GM13976 (cell line): ENCODE data around the gene PLA2G4B.

Experiments
- DNase-seq: peaks from one replicate; pipeline ENCODE4 v3.0.0; 2012; ENCODE audit warnings: low spot score
- in situ Hi-C: fragments of 300-500 bp; cut with MboI; formaldehyde crosslinking; loops from one replicate; pipeline ENCODE4 v1.12.0; 2022; ENCODE audit warnings: low sequenced_read_pairs, mixed read lengths, inconsistent platforms; ENCODE audit not compliant: unreplicated experiment
- TF ChIP-seq, protein P1 (sequence below): IDR thresholded peaks from 2 replicates; pipeline ENCODE4 v1.5.1; 2012; ENCODE audit warnings: borderline replicate concordance, mild to moderate bottlenecking; ENCODE audit not compliant: insufficient read depth; ENCODE audit errors: extremely low read depth, missing control alignments, control extremely low read depth

PLA2G4B gene

DNA sequence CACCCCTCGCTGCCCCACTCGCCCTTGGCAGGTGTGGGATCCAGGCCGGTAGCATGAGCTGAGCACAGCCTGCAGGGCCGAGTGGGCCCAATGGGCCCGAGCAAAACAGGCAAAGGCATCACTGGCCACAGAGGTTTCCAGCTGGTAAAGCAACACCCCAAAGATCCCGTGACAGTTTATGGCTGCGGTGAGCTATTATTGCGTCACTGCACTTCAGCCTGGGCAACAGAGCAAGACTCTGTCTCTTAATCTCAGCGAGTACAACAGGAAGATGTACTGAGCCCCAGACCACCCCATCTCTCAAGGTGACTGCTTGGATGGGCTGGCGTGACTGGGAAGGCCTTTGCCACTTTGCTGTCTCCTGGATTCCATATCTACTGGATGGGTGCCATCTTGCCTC is 6.4 kb upstream of the PLA2G4B start:
- no peak for DNase-seq
- TF ChIP-seq, protein P1, sequence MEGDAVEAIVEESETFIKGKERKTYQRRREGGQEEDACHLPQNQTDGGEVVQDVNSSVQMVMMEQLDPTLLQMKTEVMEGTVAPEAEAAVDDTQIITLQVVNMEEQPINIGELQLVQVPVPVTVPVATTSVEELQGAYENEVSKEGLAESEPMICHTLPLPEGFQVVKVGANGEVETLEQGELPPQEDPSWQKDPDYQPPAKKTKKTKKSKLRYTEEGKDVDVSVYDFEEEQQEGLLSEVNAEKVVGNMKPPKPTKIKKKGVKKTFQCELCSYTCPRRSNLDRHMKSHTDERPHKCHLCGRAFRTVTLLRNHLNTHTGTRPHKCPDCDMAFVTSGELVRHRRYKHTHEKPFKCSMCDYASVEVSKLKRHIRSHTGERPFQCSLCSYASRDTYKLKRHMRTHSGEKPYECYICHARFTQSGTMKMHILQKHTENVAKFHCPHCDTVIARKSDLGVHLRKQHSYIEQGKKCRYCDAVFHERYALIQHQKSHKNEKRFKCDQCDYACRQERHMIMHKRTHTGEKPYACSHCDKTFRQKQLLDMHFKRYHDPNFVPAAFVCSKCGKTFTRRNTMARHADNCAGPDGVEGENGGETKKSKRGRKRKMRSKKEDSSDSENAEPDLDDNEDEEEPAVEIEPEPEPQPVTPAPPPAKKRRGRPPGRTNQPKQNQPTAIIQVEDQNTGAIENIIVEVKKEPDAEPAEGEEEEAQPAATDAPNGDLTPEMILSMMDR, result no peak
- in situ Hi-C loops, result no loop called here

DNA sequence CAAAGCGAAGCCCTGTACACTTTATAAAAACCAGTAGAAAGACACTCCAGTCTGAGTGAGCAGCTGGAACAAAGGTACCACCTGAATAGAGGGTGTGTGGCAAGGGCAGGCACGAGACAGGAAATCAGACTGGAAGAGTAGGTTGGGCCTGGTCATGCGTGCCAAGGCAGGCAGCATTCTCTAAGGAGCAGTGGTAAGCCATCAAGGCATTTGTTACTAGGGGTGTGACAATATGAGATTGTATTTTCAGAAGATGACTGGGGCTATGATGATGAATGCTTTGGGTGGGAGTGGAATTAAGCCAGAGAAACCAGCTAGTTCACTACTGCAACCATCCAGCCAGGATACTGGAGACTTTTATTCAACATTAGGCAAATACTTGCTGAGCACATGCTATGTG is 5.8 kb upstream of the PLA2G4B start:
- DNase-seq, result no peak
- TF ChIP-seq, protein P1, result no peak
- in situ Hi-C loops, result no loop called here

GRCh38 chr15:41834096-41834495 is 4.6 kb upstream of the PLA2G4B start:
- DNase-seq, result no peak
- in situ Hi-C loops, result no loop called here
- TF ChIP-seq, protein P1, result no peak

- in situ Hi-C loops, result no loop called here
- TF ChIP-seq, protein P1, result no peak
- DNase-seq, result no peak
These were observed 2.6 kb upstream of the PLA2G4B start for GRCh38 chr15:41836073-41836472.

GRCh38 chr15:41836713-41837454 is 1.8 kb upstream of the PLA2G4B start:
- DNase-seq, result no peak
- TF ChIP-seq, protein P1, result no peak
- in situ Hi-C loops, result no loop called here

DNA sequence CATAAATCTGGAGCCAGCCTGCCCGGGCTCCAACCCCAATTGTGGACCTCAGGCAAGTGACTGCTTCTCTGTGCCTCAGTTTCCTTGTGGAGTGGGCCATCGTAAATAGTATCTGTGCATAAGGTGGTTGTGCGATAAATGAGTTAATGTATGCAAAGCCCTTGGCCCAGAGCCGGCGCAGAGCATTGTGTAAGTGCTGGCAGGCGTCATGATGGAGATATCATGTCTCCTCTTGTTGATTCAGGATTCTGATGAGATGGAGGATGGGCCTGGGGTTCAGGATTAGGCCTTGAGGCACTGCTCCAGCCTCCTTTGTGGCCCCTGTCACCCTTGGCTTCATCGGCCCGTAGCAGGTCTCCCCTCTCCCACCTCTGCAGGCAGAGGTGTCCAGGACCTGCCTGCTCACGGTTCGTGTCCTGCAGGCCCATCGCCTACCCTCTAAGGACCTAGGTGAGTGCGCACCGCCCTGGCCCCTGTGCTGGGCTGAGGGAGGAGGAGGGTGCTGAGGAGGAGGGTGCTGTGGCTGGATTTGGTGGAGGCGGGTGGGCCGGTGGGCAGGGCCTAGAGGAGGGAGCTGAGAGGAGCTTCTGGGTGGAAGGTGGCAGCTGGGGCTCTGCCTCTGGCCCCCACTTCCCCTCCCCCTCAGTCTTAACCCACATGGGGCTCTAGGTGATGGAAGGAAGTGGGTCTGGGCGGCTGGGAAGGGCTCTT is 1.3 kb downstream of the PLA2G4B start:
- TF ChIP-seq, protein P1, result no peak
- DNase-seq, result no peak
- in situ Hi-C loops, result no loop called here
